MCF 10A (cell line): ENCODE results near the gene TNRC18. TPM values are rescaled to one million over a fixed set of nuclear protein-coding genes. Genes with fewer than 3 reads are reported as not detected.

ENCODE experiments used
- BruUV-seq: library from RNA; stranded (reverse); fragments of 400-500 nt; replicated peaks from 2 replicates; lab custom pipeline; 2021; lab: Mats Ljungman, UMichigan
- CTCF ChIA-PET: fragments of 300-600 bp; sonication (Branson Sonifier 250); formaldehyde crosslinking; extraction: SDS; loops from one replicate; lab custom pipeline; 2021; ENCODE audit warnings: antibody characterized with exemption, inconsistent platforms; lab: Yijun Ruan, JAX
- POLR2A ChIA-PET: fragments of 300-600, 350-650 bp; sonication (Branson Sonifier 250); formaldehyde crosslinking; extraction: SDS; loops from one replicate; lab custom pipeline; 2020; ENCODE audit warnings: antibody characterized with exemption, inconsistent platforms; lab: Yijun Ruan, JAX
- DNase-seq: peaks from one replicate; pipeline ENCODE4 v3.0.0-alpha.2; 2018; ENCODE audit not compliant: unreplicated experiment
- H3K27ac Mint-ChIP-seq: one replicate; pipeline ENCODE4 v1.8.0; 2022; ENCODE audit warnings: mild to moderate bottlenecking, low read depth, mixed read lengths; ENCODE audit not compliant: unreplicated experiment
- H3K27me3 Mint-ChIP-seq: one replicate; pipeline ENCODE4 v1.8.0; 2022; ENCODE audit warnings: mixed read lengths; ENCODE audit not compliant: insufficient read depth, unreplicated experiment
- H3K36me3 Mint-ChIP-seq: one replicate; pipeline ENCODE4 v1.8.0; 2022; ENCODE audit warnings: mild to moderate bottlenecking, moderate library complexity, mixed read lengths; ENCODE audit not compliant: insufficient read depth, unreplicated experiment
- H3K4me1 Mint-ChIP-seq: one replicate; pipeline ENCODE4 v1.8.0; 2022; ENCODE audit warnings: mixed read lengths; ENCODE audit not compliant: insufficient read depth, unreplicated experiment
- H3K4me3 Mint-ChIP-seq: one replicate; pipeline ENCODE4 v1.8.0; 2022; ENCODE audit warnings: mild to moderate bottlenecking, moderate library complexity, mixed read lengths; ENCODE audit not compliant: unreplicated experiment
- H3K9me3 Mint-ChIP-seq: one replicate; pipeline ENCODE4 v1.8.0; 2022; ENCODE audit warnings: mixed read lengths; ENCODE audit not compliant: unreplicated experiment
- CTCF ChIP-seq: fragments of 200-600 bp; IDR thresholded peaks from one replicate; pipeline ENCODE4 v1.8.0; 2022; ENCODE audit warnings: antibody characterized with exemption, mild to moderate bottlenecking; ENCODE audit not compliant: unreplicated experiment
- intact Hi-C: fragments of 100-400 bp; cut with micrococcal nuclease; formaldehyde crosslinking; loops from 2 replicates; pipeline ENCODE4 v1.14.1; 2022
- total RNA-seq: library from RNA; stranded (reverse); gene quantifications from 2 replicates; pipeline ENCODE4 v1.2.3, GENCODE V29; 2022

The TNRC18 gene
- total RNA-seq, 1 experiment from 2014 or later, result 132 TPM

- Mint-ChIP-seq H3K9me3 (no peaks in the 10 kb centered on the region), H3K27ac (no peak overlapping the region), H3K4me1 (peaks cover 6% of the 10 kb centered on the region), H3K36me3 (peaks cover 26% of the 10 kb centered on the region), H3K27me3 (peaks cover 10% of the 10 kb centered on the region), H3K4me3 (no peak overlapping the region)
- ChIA-PET CTCF (no interaction called here), POLR2A (no interaction called here)
- no peak for DNase-seq
- TF ChIP-seq CTCF, result no peak
- intact Hi-C loops, result no loop called here
- no TSS peak for BruUV-seq
Measured at GRCh38 chr7:5303591-5304505, 119.8 kb downstream of the TNRC18 start.

GRCh38 chr7:5303061-5303460, 120.6 kb downstream of the TNRC18 start:
- ChIA-PET CTCF (no interaction called here), POLR2A (no interaction called here)
- Mint-ChIP-seq H3K36me3 (peaks cover 18% of the 10 kb centered on the region), H3K9me3 (no peaks in the 10 kb centered on the region), H3K27me3 (peaks cover 10% of the 10 kb centered on the region), H3K4me1 (peaks cover under 1% of the 10 kb centered on the region), H3K27ac (no peak overlapping the region), H3K4me3 (no peak overlapping the region)
- no peak for DNase-seq
- no peak for TF ChIP-seq CTCF
- intact Hi-C loops, result no loop called here
- no TSS peak for BruUV-seq

- H3K4me3 Mint-ChIP-seq, result no peak overlapping the region
- peaks cover 10% of the 10 kb centered on the region for H3K27me3 Mint-ChIP-seq
- intact Hi-C loops, result no loop called here
- DNase-seq, result no peak
- H3K27ac Mint-ChIP-seq, result no peak overlapping the region
- ChIA-PET CTCF (no interaction called here), POLR2A (no interaction called here)
- no peak for TF ChIP-seq CTCF
- H3K36me3 Mint-ChIP-seq, result peaks cover 16% of the 10 kb centered on the region
- no TSS peak for BruUV-seq
- H3K4me1 Mint-ChIP-seq, result no peaks in the 10 kb centered on the region
- H3K9me3 Mint-ChIP-seq, result no peaks in the 10 kb centered on the region
Measured at GRCh38 chr7:5302577-5302976, 121.1 kb downstream of the TNRC18 start.

- Mint-ChIP-seq H3K27me3 (peaks cover 10% of the 10 kb centered on the region), H3K4me3 (no peak overlapping the region), H3K9me3 (no peaks in the 10 kb centered on the region), H3K36me3 (peaks cover under 1% of the 10 kb centered on the region), H3K27ac (no peak overlapping the region), H3K4me1 (no peaks in the 10 kb centered on the region)
- POLR2A ChIA-PET, result no interaction called here
- CTCF ChIA-PET, result no interaction called here
- BruUV-seq, result no TSS peak
- intact Hi-C loops, result no loop called here
- TF ChIP-seq CTCF, result no peak
- DNase-seq, result no peak
Measured at GRCh38 chr7:5300366-5300765, 123.3 kb downstream of the TNRC18 start.
